HEK293 (cell line): ENCODE data around the gene RETREG3.

Source experiments
- GLIS1 ChIP-seq: fragments of 450-650 bp; formaldehyde crosslinking; IDR thresholded peaks from 2 replicates; pipeline ENCODE4 v1.5.1; 2016; ENCODE audit warnings: missing biosample characterization, missing genetic modification characterization
- GLIS2 ChIP-seq: fragments of 450-650 bp; formaldehyde crosslinking; IDR thresholded peaks from 2 replicates; pipeline ENCODE4 v1.5.1; 2016; ENCODE audit warnings: missing biosample characterization, missing genetic modification characterization
- KLF1 ChIP-seq: fragments of 450-650 bp; formaldehyde crosslinking; IDR thresholded peaks from 2 replicates; pipeline ENCODE4 v1.5.1; 2016; ENCODE audit warnings: missing biosample characterization, missing genetic modification characterization
- KLF7 ChIP-seq: fragments of 450-650 bp; formaldehyde crosslinking; IDR thresholded peaks from 2 replicates; pipeline ENCODE4 v1.5.1; 2016; ENCODE audit warnings: missing biosample characterization, missing genetic modification characterization, borderline replicate concordance
- KLF8 ChIP-seq: fragments of 450-650 bp; formaldehyde crosslinking; IDR thresholded peaks from 2 replicates; pipeline ENCODE4 v1.5.1; 2016; ENCODE audit warnings: missing biosample characterization, missing genetic modification characterization
- MYNN ChIP-seq: fragments of 450-650 bp; formaldehyde crosslinking; IDR thresholded peaks from 2 replicates; pipeline ENCODE4 v1.5.1; 2016; ENCODE audit warnings: missing biosample characterization, missing genetic modification characterization, borderline replicate concordance
- PATZ1 ChIP-seq: fragments of 450-650 bp; formaldehyde crosslinking; IDR thresholded peaks from 2 replicates; pipeline ENCODE4 v1.5.1; 2016; ENCODE audit warnings: missing biosample characterization, missing genetic modification characterization
- SCRT2 ChIP-seq: fragments of 450-650 bp; formaldehyde crosslinking; IDR thresholded peaks from 2 replicates; pipeline ENCODE4 v1.5.1; 2016; ENCODE audit warnings: missing biosample characterization, missing genetic modification characterization
- ZBTB10 ChIP-seq: fragments of 450-650 bp; formaldehyde crosslinking; IDR thresholded peaks from 2 replicates; pipeline ENCODE4 v1.5.1; 2016; ENCODE audit warnings: missing biosample characterization, missing genetic modification characterization
- ZBTB11 ChIP-seq: fragments of 450-650 bp; formaldehyde crosslinking; conservative IDR thresholded peaks from 2 replicates; pipeline ENCODE4 v1.5.1; 2016; ENCODE audit warnings: low read depth, missing biosample characterization, missing genetic modification characterization
- ZBTB17 ChIP-seq: fragments of 450-650 bp; formaldehyde crosslinking; IDR thresholded peaks from 2 replicates; pipeline ENCODE4 v1.5.1; 2016; ENCODE audit warnings: missing biosample characterization, missing genetic modification characterization
- ZBTB21 ChIP-seq: fragments of 450-650 bp; formaldehyde crosslinking; IDR thresholded peaks from 2 replicates; pipeline ENCODE4 v1.5.1; 2017; ENCODE audit warnings: missing biosample characterization, missing genetic modification characterization
- ZBTB26 ChIP-seq: fragments of 450-650 bp; formaldehyde crosslinking; optimal IDR thresholded peaks from 2 replicates; pipeline ENCODE3; 2016; ENCODE audit warnings: missing biosample characterization, mild to moderate bottlenecking, missing genetic modification characterization
- ZBTB8A ChIP-seq: fragments of 450-650 bp; formaldehyde crosslinking; IDR thresholded peaks from 2 replicates; pipeline ENCODE4 v1.5.1; 2016; ENCODE audit warnings: missing biosample characterization, missing genetic modification characterization
- ZEB2 ChIP-seq: fragments of 450-650 bp; formaldehyde crosslinking; IDR thresholded peaks from 2 replicates; pipeline ENCODE4 v1.5.1; 2016; ENCODE audit warnings: missing biosample characterization, missing genetic modification characterization
- ZNF2 ChIP-seq: fragments of 450-650 bp; formaldehyde crosslinking; IDR thresholded peaks from 2 replicates; pipeline ENCODE4 v1.5.1; 2016; ENCODE audit warnings: missing biosample characterization, missing genetic modification characterization
- ZNF239 ChIP-seq: fragments of 450-650 bp; formaldehyde crosslinking; IDR thresholded peaks from 2 replicates; pipeline ENCODE4 v1.5.1; 2016; ENCODE audit warnings: missing biosample characterization, missing genetic modification characterization
- ZNF302 ChIP-seq: fragments of 450-650 bp; formaldehyde crosslinking; IDR thresholded peaks from 2 replicates; pipeline ENCODE4 v1.5.1; 2016; ENCODE audit warnings: missing biosample characterization, missing genetic modification characterization, low read depth
- ZNF311 ChIP-seq: fragments of 450-650 bp; formaldehyde crosslinking; IDR thresholded peaks from 2 replicates; pipeline ENCODE4 v1.5.1; 2017; ENCODE audit warnings: missing biosample characterization, missing genetic modification characterization, borderline replicate concordance
- ZNF350 ChIP-seq: fragments of 450-650 bp; formaldehyde crosslinking; IDR thresholded peaks from 2 replicates; pipeline ENCODE4 v1.5.0; 2017; ENCODE audit warnings: missing biosample characterization, mild to moderate bottlenecking, missing genetic modification characterization
- ZNF366 ChIP-seq: fragments of 450-650 bp; formaldehyde crosslinking; conservative IDR thresholded peaks from 2 replicates; pipeline ENCODE4 v1.5.1; 2016; ENCODE audit warnings: missing biosample characterization, missing genetic modification characterization
- ZNF37A ChIP-seq: fragments of 450-650 bp; IDR thresholded peaks from 2 replicates; pipeline ENCODE4 v1.5.1; 2018; ENCODE audit warnings: missing biosample characterization, missing genetic modification characterization
- ZNF449 ChIP-seq: fragments of 450-650 bp; formaldehyde crosslinking; IDR thresholded peaks from 2 replicates; pipeline ENCODE4 v1.5.1; 2017; ENCODE audit warnings: missing biosample characterization, mild to moderate bottlenecking, missing genetic modification characterization, moderate library complexity
- ZNF600 ChIP-seq: fragments of 450-650 bp; formaldehyde crosslinking; IDR thresholded peaks from 2 replicates; pipeline ENCODE4 v1.5.1; 2016; ENCODE audit warnings: missing biosample characterization, missing genetic modification characterization
- ZNF629 ChIP-seq: fragments of 450-650 bp; formaldehyde crosslinking; IDR thresholded peaks from 2 replicates; pipeline ENCODE4 v1.5.1; 2017; ENCODE audit warnings: missing biosample characterization, missing genetic modification characterization
- ZNF654 ChIP-seq: fragments of 450-650 bp; formaldehyde crosslinking; IDR thresholded peaks from 2 replicates; pipeline ENCODE4 v1.5.1; 2016; ENCODE audit warnings: low read depth, missing biosample characterization, missing genetic modification characterization
- ZNF76 ChIP-seq: fragments of 450-650 bp; formaldehyde crosslinking; IDR thresholded peaks from 2 replicates; pipeline ENCODE4; 2016; ENCODE audit warnings: low read depth, missing biosample characterization, missing genetic modification characterization, borderline replicate concordance
- ZSCAN18 ChIP-seq: fragments of 450-650 bp; formaldehyde crosslinking; IDR thresholded peaks from 2 replicates; pipeline ENCODE4 v1.5.1; 2016; ENCODE audit warnings: missing biosample characterization, missing genetic modification characterization

The RETREG3 gene

GRCh38 chr17:42536372-42537155 is 72.6 kb downstream of the RETREG3 start (continued):
- TF ChIP-seq ZNF449, result peak; percentile 61; the same call in 1 of the 2 replicates
- no peak for TF ChIP-seq ZNF239 (tag by site-specific recombination)
- peak; percentile 55 for TF ChIP-seq ZBTB17
- TF ChIP-seq ZNF311 (tag by site-specific recombination), result no peak
- TF ChIP-seq ZBTB11, result peak; percentile 87
- TF ChIP-seq ZNF2, result peak; percentile 91
- no peak for TF ChIP-seq ZNF302 (tag by site-specific recombination)
- no peak for TF ChIP-seq ZNF37A (tag by site-specific recombination)
- TF ChIP-seq ZNF76, result peak; percentile 42; the same call in 1 of the 2 replicates
- peak; percentile 94 for TF ChIP-seq PATZ1 (tag by site-specific recombination)
- TF ChIP-seq KLF1 (tag by site-specific recombination), result peak; percentile 88
- no peak for TF ChIP-seq ZSCAN18 (tag by site-specific recombination)
- TF ChIP-seq ZNF366 (tag by site-specific recombination), result no peak
- TF ChIP-seq MYNN, result no peak
- TF ChIP-seq ZNF629 (tag by site-specific recombination), result peak; percentile 69
- TF ChIP-seq ZNF654 (tag by site-specific recombination), result no peak
- TF ChIP-seq KLF7 (tag by site-specific recombination), result peak; percentile 57; the same call in 1 of the 2 replicates
- TF ChIP-seq ZBTB26 (tag by site-specific recombination), result peak; percentile 70
- peak; percentile 83 for TF ChIP-seq SCRT2 (tag by site-specific recombination)
- TF ChIP-seq ZNF600 (tag by site-specific recombination), result peak; percentile 97
- no peak for TF ChIP-seq ZNF350 (tag by site-specific recombination)
- TF ChIP-seq ZBTB21 (tag by site-specific recombination), result no peak
- peak; percentile 89 for TF ChIP-seq GLIS1
- TF ChIP-seq ZEB2, result peak; percentile 88
- TF ChIP-seq GLIS2 (tag by site-specific recombination), result peak; percentile 85
- peak; percentile 72 for TF ChIP-seq ZBTB10 (tag by site-specific recombination)
- TF ChIP-seq KLF8 (tag by site-specific recombination), result peak; percentile 77
- peak; percentile 75 for TF ChIP-seq ZBTB8A (tag by site-specific recombination)
